Glutamatergic neuron (in vitro differentiated cells): Measurements from ENCODE around the gene C10orf71. TPM values are rescaled to one million over a fixed set of nuclear protein-coding genes. Genes with fewer than 3 reads are reported as not detected.

Experiments used
- DNase-seq: peaks from one replicate; pipeline ENCODE4 v3.0.0; 2022
- H3K27ac Mint-ChIP-seq: one replicate; pipeline ENCODE4 v1.8.0; 2020; ENCODE audit warnings: mild to moderate bottlenecking, mixed read lengths, inconsistent platforms; ENCODE audit not compliant: unreplicated experiment
- H3K27me3 Mint-ChIP-seq: one replicate; pipeline ENCODE4 v1.8.0; 2020; ENCODE audit warnings: mild to moderate bottlenecking, moderate library complexity, mixed read lengths, inconsistent platforms; ENCODE audit not compliant: unreplicated experiment
- H3K36me3 Mint-ChIP-seq: one replicate; pipeline ENCODE4 v1.8.0; 2020; ENCODE audit warnings: mild to moderate bottlenecking, mixed read lengths, inconsistent platforms; ENCODE audit not compliant: unreplicated experiment
- H3K4me1 Mint-ChIP-seq: one replicate; pipeline ENCODE4 v1.8.0; 2020; ENCODE audit warnings: mild to moderate bottlenecking, low read depth, mixed read lengths, inconsistent platforms; ENCODE audit not compliant: unreplicated experiment
- H3K4me3 Mint-ChIP-seq: one replicate; pipeline ENCODE4 v1.8.0; 2020; ENCODE audit warnings: mild to moderate bottlenecking, mixed read lengths, inconsistent platforms; ENCODE audit not compliant: unreplicated experiment
- H3K9me3 Mint-ChIP-seq: one replicate; pipeline ENCODE4 v1.8.0; 2020; ENCODE audit warnings: mild to moderate bottlenecking, moderate library complexity, mixed read lengths, inconsistent platforms; ENCODE audit not compliant: unreplicated experiment
- total RNA-seq: library from RNA; stranded (reverse); fragmentation: NEBNext Ultra II Directional; extraction: Animal tissue kit (Norgen Biotek cat#: 25700); gene quantifications from one replicate; pipeline ENCODE4 v1.2.1, GENCODE V29; 2021; ENCODE audit not compliant: unreplicated experiment
- TF ChIP-seq, protein P1 (sequence below): fragments of 200-600 bp; sonication (generic); IDR thresholded peaks from one replicate; pipeline ENCODE4 v1.5.0; 2021; ENCODE audit not compliant: partially characterized antibody, unreplicated experiment

The C10orf71 gene
- total RNA-seq, 1 donor from 2014 or later = 0.12 TPM

DNA sequence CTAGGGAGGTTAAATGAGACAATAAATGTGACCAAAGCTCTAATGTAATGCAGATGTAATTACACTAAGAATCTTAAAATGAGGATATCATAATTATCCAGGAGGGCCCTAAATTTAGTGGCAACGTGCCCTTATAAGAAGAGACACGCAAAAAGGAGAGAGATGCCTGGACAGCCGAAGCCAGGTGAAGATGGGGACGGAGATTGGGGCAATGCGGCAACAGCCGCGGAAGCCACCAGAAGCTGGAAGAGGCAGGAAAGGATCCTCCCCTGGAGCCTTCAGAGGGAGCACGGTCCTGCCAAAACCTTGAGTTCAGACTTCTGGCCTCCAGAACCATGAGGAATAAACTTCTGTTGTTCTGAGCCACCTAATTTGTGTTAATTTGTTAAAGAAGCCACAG lies 25.3 kb upstream of the C10orf71 start:
- TF ChIP-seq, protein P1, sequence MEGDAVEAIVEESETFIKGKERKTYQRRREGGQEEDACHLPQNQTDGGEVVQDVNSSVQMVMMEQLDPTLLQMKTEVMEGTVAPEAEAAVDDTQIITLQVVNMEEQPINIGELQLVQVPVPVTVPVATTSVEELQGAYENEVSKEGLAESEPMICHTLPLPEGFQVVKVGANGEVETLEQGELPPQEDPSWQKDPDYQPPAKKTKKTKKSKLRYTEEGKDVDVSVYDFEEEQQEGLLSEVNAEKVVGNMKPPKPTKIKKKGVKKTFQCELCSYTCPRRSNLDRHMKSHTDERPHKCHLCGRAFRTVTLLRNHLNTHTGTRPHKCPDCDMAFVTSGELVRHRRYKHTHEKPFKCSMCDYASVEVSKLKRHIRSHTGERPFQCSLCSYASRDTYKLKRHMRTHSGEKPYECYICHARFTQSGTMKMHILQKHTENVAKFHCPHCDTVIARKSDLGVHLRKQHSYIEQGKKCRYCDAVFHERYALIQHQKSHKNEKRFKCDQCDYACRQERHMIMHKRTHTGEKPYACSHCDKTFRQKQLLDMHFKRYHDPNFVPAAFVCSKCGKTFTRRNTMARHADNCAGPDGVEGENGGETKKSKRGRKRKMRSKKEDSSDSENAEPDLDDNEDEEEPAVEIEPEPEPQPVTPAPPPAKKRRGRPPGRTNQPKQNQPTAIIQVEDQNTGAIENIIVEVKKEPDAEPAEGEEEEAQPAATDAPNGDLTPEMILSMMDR = no peak
- Mint-ChIP-seq H3K4me1 (peaks cover 14% of the 10 kb centered on the region), H3K27ac (no peak overlapping the region), H3K4me3 (no peak overlapping the region), H3K27me3 (peaks cover 4% of the 10 kb centered on the region), H3K9me3 (peaks cover 1% of the 10 kb centered on the region), H3K36me3 (peaks cover 5% of the 10 kb centered on the region)
- DNase-seq = no peak

DNA sequence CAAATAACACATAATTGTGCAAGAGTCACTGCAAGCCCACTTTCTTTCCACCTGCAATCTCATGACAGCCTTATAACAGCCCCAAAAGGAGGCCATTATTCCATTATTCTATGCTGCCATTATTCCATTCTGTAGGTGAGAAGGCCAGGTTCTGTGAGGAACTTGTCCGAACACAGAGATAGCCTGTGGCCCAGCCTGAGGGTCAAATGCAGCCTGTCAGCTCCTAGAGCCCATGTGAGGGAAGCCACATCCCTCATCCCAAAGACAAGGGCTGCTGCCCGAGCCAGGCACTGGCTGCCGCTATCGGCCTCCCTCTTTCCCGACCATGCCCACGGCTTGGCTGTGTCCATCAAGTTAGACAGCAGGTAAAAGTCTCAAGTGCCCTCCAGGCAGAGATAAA lies 24.1 kb upstream of the C10orf71 start:
- DNase-seq = no peak
- peaks cover 5% of the 10 kb centered on the region for H3K27me3 Mint-ChIP-seq

DNA sequence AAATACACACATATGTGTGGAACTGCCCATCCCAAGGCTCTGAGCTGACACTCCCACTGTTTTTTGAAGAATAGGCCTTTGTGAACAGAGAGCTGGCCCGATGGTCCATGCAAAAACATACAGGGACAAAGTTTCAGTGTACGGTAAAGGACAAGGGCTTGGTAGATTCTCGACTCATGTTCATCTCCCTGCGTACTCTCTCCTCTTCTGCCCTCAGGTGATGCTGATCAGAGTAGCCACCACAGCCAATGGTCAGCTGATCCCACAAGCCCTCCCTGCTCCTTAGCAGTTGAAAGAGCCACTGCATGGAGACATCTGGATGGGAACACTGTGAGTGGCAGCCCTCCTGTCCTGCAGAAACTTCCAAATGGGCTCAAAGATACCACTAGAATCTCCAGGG lies 23.1 kb upstream of the C10orf71 start:
- H3K27ac Mint-ChIP-seq = no peak overlapping the region
- no peak overlapping the region for H3K4me3 Mint-ChIP-seq
- no peak for DNase-seq
- H3K4me1 Mint-ChIP-seq = peaks cover 16% of the 10 kb centered on the region
- TF ChIP-seq, protein P1 = no peak
- H3K27me3 Mint-ChIP-seq = peaks cover 3% of the 10 kb centered on the region
- no peaks in the 10 kb centered on the region for H3K36me3 Mint-ChIP-seq
- H3K9me3 Mint-ChIP-seq = peaks cover 1% of the 10 kb centered on the region

More for the DNA sequence above, 24.1 kb upstream of the C10orf71 start:
- Mint-ChIP-seq H3K27ac (no peak overlapping the region), H3K36me3 (peaks cover 3% of the 10 kb centered on the region), H3K9me3 (peaks cover 1% of the 10 kb centered on the region), H3K4me1 (peaks cover 16% of the 10 kb centered on the region), H3K4me3 (no peak overlapping the region)
- TF ChIP-seq, protein P1 = no peak

DNA sequence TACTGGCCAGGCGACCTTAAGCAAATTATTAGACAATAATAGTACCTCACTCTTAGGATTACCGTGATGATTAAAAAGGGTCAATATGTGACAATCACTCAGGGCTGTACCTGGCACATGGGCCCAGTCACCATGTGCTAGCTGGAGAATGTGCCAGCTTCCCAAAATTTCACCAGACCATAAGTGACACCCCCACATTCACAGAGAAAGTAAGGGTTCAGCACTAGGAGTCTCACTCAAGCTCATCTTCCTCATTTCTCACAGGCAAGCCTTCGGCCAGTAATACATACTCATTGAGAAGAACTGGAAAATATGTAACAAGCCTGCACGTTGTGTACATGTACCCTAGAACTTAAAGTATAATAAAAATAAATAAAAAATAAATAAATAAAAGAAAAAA lies 22.4 kb upstream of the C10orf71 start:
- Mint-ChIP-seq H3K36me3 (no peaks in the 10 kb centered on the region), H3K4me3 (no peak overlapping the region), H3K4me1 (peaks cover 16% of the 10 kb centered on the region), H3K9me3 (peaks cover 1% of the 10 kb centered on the region), H3K27me3 (peaks cover 3% of the 10 kb centered on the region), H3K27ac (no peak overlapping the region)
- no peak for DNase-seq
- TF ChIP-seq, protein P1 = no peak

DNA sequence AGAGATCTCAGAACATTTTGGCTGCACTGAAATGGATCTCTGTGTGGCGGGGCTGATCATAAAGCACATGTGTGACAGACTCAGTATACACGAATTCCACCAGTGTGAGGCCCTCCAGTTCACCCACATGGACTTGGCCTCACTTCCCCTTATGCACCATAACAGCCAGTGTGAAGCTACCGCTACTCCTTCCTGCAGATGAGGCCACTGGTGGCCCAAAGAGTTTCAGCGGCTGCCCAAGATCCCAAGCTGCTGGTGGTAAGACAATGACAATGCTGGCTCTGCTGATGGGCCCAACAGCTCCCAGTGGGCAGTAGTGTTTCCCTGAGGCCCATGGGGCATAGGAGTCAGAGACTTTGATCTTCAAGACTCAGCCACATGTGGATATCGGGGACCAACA lies 21.0 kb upstream of the C10orf71 start:
- TF ChIP-seq, protein P1 = no peak
- Mint-ChIP-seq H3K27me3 (peaks cover 3% of the 10 kb centered on the region), H3K36me3 (no peaks in the 10 kb centered on the region), H3K27ac (no peak overlapping the region), H3K9me3 (no peaks in the 10 kb centered on the region), H3K4me3 (no peak overlapping the region), H3K4me1 (peaks cover 5% of the 10 kb centered on the region)
- DNase-seq = no peak
